HG02885 (cell line): ENCODE results near the gene SPATA1.
A peak's percentile ranks its signal among the peaks of the same experiment; 100 is the strongest.
"Not testable (repeated sequence)": the region's sequence is repeated elsewhere in the genome, so short reads cannot be mapped to it uniquely, and the experiment has no call there.

Experiments
- ATAC-seq: cut with Tn5 transposase; IDR thresholded peaks from one replicate; pipeline ENCODE4 v1.9.1; 2021; ENCODE audit warnings: mild to moderate bottlenecking; ENCODE audit not compliant: unreplicated experiment, poor library complexity

Gene SPATA1

GRCh38 chr1:84585803-84586202 is 79.6 kb downstream of the SPATA1 start:
- no peak for ATAC-seq

- no peak for ATAC-seq
Measured at GRCh38 chr1:84587099-84587498, 80.9 kb downstream of the SPATA1 start.

- not testable (repeated sequence) for ATAC-seq
Measured at GRCh38 chr1:84594959-84595358, 88.8 kb downstream of the SPATA1 start.

- no peak for ATAC-seq
Measured at GRCh38 chr1:84597011-84597410, 90.8 kb downstream of the SPATA1 start.

- ATAC-seq, result no peak
Measured at GRCh38 chr1:84598418-84598817, 92.2 kb downstream of the SPATA1 start.

- peak; percentile 84 for ATAC-seq
Measured at GRCh38 chr1:84598846-84599741, 92.9 kb downstream of the SPATA1 start.

GRCh38 chr1:84600796-84601195 is 94.6 kb downstream of the SPATA1 start:
- no peak for ATAC-seq

- no peak for ATAC-seq
Measured at GRCh38 chr1:84603223-84603622, 97.0 kb downstream of the SPATA1 start.

GRCh38 chr1:84603941-84604830 is 98.0 kb downstream of the SPATA1 start:
- ATAC-seq, result no peak

- ATAC-seq, result no peak
Measured at GRCh38 chr1:84605157-84605556, 99.0 kb downstream of the SPATA1 start.

- no peak for ATAC-seq
Measured at GRCh38 chr1:84606977-84607376, 100.8 kb downstream of the SPATA1 start.

GRCh38 chr1:84611091-84611490 is 104.9 kb downstream of the SPATA1 start:
- no peak for ATAC-seq

- no peak for ATAC-seq
Measured at GRCh38 chr1:84611796-84612195, 105.6 kb downstream of the SPATA1 start.

- no peak for ATAC-seq
Measured at GRCh38 chr1:84613026-84613425, 106.8 kb downstream of the SPATA1 start.

- ATAC-seq, result no peak
Measured at GRCh38 chr1:84613887-84614286, 107.7 kb downstream of the SPATA1 start.

GRCh38 chr1:84615790-84616189 is 109.6 kb downstream of the SPATA1 start:
- no peak for ATAC-seq
